HG03460 (cell line): ENCODE data around the gene FAM25G.

Source experiments
- ATAC-seq: cut with Tn5 transposase; IDR thresholded peaks from one replicate; pipeline ENCODE4 v1.9.1; 2021; ENCODE audit not compliant: unreplicated experiment

Gene FAM25G

GRCh38 chr10:47449102-47449978, 42.2 kb downstream of the FAM25G start:
- no peak for ATAC-seq

DNA sequence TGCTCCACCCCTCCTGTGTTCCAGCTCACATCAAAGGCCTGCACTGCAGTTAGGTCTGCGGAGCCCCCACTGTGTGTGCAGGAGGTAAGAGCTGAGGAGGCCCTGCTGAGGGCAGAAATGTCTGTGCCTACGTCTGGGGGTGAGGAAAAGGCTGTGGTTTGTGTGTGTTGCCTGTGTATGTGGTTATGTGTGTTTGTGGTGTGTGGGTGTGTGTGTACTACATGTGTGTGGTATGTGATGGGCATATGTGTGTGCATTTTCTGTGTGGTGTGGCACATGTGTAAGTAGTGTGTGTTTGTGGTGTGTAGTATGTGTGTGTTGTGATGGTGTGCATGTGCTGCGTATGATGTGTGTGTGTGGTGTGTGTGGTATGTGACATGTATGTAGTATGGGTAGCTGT, 43.8 kb downstream of the FAM25G start:
- ATAC-seq, result no peak

- no peak for ATAC-seq
These were observed 44.3 kb downstream of the FAM25G start for GRCh38 chr10:47447209-47447608.

- ATAC-seq, result no peak
These were observed 45.8 kb downstream of the FAM25G start for GRCh38 chr10:47445720-47446119.

DNA sequence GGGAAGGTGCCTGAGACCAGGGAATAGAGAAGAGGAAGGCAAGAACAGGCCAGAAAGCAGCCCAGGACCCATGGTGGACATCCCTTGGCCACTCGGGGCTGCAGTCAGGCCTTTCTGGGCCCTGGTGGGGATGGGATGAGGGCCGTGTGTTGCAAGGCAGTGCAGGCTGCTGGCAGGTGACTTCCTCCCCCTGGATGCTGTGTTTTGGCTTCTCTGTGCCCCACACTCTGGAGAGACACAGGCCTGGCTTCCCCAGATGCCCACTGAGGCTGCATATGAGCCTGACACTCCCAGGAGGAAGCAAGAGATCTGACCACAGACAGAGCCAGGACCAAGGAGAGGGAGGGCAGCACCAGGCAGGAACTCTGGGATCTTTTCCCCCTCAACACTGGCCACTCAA, 47.5 kb downstream of the FAM25G start:
- no peak for ATAC-seq

- no peak for ATAC-seq
These were observed 48.4 kb downstream of the FAM25G start for GRCh38 chr10:47443145-47443544.

DNA sequence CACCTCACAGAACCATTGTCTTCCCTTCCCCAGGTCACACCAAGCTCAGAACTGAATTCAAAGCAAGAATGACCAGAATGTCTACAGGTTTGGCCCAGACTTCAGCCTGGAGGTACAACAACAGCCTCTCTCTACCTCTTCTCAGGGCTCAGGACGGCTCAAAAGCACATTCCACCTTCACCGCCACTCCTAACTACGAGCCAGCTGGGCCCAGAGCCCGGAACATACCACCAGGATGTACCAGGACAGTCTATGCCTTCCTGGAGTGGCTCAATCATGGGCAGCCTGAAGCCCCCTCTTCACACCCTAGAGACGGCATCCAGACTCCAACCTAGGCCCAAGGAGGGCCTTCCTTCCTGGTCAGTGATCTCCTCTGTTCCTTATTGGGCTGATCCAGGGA, 49.1 kb downstream of the FAM25G start:
- ATAC-seq, result no peak

DNA sequence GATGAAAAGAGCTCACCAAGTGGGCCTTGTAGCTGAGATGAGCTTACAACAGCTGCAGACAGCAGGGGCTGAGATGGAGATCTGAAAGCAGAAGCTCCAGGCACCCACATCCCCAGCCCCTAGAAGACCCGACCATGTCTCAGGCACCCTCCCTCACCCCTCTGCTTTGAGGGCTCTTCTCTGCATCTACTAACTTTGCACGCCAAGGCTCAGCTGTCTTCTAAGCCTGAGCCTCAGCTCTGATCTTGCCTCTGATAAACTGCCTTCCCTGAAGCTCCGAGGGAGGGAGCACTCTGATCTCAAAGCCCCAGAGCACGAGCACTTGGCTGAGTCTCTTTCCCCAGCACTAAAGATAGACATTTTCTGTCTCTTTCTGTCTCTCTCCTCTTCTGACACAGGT, 49.6 kb downstream of the FAM25G start:
- ATAC-seq, result no peak

GRCh38 chr10:47440207-47440606, 51.3 kb downstream of the FAM25G start:
- ATAC-seq, result no peak

DNA sequence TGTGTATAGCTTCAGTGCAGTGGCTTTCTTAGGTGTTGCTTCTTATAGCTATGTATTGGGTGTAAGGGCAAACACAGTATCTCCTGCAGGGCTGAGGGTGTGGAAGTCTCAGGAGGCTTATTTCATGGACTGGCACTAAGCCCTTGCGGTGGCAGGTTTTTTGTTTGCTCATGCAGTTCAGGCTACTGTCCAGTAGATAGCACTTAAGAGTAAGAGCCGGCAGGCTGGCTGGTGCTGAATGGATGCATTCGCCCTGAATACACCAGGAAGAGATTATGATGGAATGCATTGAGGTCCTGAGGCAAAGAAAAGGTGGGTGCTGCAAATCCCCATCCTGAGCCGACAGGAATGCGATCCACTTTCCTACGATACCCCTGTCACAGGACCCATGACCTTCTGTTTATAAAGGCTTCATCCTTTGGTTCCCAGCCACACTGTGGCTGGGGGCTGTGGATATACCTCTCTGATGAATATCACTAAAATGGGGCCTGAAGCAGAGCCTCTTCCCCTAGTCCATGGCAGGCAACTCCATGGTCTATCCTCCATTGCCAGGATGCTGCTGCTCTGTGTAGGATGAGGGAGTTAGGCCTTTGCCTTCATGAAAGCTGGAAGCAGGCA, 52.5 kb downstream of the FAM25G start:
- no peak for ATAC-seq
